Measurements from ENCODE around the gene ZSWIM8.
A peak's percentile ranks its signal among the peaks of the same experiment; 100 is the strongest.

Gene ZSWIM8

DNA sequence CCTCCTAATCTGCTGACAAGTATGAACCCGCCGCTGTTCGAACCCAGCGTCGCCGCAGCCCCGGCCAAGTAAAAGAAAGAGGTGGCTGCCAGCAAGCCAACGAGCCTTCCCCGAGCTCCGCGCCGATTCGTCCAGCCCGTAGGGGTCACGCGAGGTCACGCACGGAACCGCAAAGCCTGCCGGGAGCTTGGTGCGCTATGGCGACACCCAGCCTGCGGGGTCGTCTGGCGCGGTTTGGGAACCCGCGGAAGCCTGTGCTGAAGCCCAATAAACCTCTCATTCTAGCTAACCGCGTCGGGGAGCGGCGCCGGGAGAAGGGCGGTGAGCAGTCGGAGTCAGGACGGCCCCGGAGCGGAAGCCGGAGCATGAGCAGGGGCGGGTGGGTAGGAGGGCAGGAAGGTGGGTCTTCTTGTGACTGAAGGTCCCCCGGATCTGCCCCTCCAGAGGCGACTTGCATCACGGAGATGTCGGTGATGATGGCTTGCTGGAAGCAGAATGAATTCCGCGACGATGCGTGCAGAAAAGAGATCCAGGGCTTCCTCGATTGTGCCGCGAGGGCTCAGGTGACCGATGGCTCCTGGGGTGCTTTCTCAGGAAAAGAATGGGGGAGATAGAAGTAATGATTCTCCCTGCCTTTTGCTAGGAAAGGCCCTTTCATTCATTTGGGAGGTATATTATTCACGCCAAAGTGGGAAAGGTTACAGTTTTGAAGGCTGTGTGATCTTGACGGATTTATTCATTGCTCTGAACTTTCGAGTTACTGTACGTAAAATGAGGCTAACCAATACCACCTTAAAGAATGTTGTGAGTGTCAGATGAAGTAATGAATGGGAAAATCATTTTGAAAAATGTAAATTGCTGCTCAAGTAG lies 3.3 kb upstream of the ZSWIM8 start, which contains the start of gene CHCHD1 (continued):
- no peak for TF ChIP-seq ZNF433 (tag by site-specific recombination; IDR thresholded peaks at IDR 0.05; ENCODE audit: low read depth)
- no peak for TF ChIP-seq ZNF621 (tag by site-specific recombination; IDR thresholded peaks at IDR 0.05)
- TF ChIP-seq BCL11A (tag by site-specific recombination; IDR thresholded peaks at IDR 0.05; ENCODE audit: low read depth) = peak; percentile 50; the same call in 1 of the 2 replicates
- TF ChIP-seq ZNF549 (tag by site-specific recombination; IDR thresholded peaks at IDR 0.05) = no peak
- TF ChIP-seq, protein P1, sequence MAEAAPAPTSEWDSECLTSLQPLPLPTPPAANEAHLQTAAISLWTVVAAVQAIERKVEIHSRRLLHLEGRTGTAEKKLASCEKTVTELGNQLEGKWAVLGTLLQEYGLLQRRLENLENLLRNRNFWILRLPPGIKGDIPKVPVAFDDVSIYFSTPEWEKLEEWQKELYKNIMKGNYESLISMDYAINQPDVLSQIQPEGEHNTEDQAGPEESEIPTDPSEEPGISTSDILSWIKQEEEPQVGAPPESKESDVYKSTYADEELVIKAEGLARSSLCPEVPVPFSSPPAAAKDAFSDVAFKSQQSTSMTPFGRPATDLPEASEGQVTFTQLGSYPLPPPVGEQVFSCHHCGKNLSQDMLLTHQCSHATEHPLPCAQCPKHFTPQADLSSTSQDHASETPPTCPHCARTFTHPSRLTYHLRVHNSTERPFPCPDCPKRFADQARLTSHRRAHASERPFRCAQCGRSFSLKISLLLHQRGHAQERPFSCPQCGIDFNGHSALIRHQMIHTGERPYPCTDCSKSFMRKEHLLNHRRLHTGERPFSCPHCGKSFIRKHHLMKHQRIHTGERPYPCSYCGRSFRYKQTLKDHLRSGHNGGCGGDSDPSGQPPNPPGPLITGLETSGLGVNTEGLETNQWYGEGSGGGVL (tag by site-specific recombination; IDR thresholded peaks at IDR 0.05) = no peak
- no peak for TF ChIP-seq ZNF174 (tag by site-specific recombination; IDR thresholded peaks at IDR 0.05)
- TF ChIP-seq SP3 (tag by site-specific recombination; IDR thresholded peaks at IDR 0.05) = peak; percentile 86
- no peak for TF ChIP-seq ZNF830 (tag by site-specific recombination; IDR thresholded peaks at IDR 0.05; ENCODE audit: low read depth)
- TF ChIP-seq ZNF629 (tag by site-specific recombination; IDR thresholded peaks at IDR 0.05) = peak; percentile 19; the same call in 1 of the 2 replicates
- peak; percentile 96 for TF ChIP-seq SP2 (tag by site-specific recombination; IDR thresholded peaks at IDR 0.05)
- TF ChIP-seq HOXD13 (CRISPR knock-in tag; IDR thresholded peaks at IDR 0.05; ENCODE audit: borderline replicate concordance) = no peak
- TF ChIP-seq, protein P2, sequence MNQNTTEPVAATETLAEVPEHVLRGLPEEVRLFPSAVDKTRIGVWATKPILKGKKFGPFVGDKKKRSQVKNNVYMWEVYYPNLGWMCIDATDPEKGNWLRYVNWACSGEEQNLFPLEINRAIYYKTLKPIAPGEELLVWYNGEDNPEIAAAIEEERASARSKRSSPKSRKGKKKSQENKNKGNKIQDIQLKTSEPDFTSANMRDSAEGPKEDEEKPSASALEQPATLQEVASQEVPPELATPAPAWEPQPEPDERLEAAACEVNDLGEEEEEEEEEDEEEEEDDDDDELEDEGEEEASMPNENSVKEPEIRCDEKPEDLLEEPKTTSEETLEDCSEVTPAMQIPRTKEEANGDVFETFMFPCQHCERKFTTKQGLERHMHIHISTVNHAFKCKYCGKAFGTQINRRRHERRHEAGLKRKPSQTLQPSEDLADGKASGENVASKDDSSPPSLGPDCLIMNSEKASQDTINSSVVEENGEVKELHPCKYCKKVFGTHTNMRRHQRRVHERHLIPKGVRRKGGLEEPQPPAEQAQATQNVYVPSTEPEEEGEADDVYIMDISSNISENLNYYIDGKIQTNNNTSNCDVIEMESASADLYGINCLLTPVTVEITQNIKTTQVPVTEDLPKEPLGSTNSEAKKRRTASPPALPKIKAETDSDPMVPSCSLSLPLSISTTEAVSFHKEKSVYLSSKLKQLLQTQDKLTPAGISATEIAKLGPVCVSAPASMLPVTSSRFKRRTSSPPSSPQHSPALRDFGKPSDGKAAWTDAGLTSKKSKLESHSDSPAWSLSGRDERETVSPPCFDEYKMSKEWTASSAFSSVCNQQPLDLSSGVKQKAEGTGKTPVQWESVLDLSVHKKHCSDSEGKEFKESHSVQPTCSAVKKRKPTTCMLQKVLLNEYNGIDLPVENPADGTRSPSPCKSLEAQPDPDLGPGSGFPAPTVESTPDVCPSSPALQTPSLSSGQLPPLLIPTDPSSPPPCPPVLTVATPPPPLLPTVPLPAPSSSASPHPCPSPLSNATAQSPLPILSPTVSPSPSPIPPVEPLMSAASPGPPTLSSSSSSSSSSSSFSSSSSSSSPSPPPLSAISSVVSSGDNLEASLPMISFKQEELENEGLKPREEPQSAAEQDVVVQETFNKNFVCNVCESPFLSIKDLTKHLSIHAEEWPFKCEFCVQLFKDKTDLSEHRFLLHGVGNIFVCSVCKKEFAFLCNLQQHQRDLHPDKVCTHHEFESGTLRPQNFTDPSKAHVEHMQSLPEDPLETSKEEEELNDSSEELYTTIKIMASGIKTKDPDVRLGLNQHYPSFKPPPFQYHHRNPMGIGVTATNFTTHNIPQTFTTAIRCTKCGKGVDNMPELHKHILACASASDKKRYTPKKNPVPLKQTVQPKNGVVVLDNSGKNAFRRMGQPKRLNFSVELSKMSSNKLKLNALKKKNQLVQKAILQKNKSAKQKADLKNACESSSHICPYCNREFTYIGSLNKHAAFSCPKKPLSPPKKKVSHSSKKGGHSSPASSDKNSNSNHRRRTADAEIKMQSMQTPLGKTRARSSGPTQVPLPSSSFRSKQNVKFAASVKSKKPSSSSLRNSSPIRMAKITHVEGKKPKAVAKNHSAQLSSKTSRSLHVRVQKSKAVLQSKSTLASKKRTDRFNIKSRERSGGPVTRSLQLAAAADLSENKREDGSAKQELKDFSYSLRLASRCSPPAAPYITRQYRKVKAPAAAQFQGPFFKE (tag by site-specific recombination; IDR thresholded peaks at IDR 0.05; ENCODE audit: borderline replicate concordance) = no peak
- TF ChIP-seq ZBTB7A (tag by site-specific recombination; IDR thresholded peaks at IDR 0.05; ENCODE audit: low read depth) = 0 out of 2 replicates have a peak, but pooled peaks have one; percentile 43
- TF ChIP-seq, protein P3, sequence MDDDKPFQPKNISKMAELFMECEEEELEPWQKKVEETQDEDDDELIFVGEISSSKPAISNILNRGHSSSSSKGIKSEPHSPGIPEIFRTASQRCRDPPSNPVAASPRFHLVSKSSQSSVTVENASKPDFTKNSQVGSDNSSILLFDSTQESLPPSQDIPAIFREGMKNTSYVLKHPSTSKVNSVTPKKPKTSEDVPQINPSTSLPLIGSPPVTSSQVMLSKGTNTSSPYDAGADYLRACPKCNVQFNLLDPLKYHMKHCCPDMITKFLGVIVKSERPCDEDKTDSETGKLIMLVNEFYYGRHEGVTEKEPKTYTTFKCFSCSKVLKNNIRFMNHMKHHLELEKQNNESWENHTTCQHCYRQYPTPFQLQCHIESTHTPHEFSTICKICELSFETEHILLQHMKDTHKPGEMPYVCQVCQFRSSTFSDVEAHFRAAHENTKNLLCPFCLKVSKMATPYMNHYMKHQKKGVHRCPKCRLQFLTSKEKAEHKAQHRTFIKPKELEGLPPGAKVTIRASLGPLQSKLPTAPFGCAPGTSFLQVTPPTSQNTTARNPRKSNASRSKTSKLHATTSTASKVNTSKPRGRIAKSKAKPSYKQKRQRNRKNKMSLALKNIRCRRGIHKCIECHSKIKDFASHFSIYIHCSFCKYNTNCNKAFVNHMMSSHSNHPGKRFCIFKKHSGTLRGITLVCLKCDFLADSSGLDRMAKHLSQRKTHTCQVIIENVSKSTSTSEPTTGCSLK (tag by site-specific recombination; IDR thresholded peaks at IDR 0.05) = no peak
- TF ChIP-seq ZBTB8A (tag by site-specific recombination; IDR thresholded peaks at IDR 0.05) = no peak
- TF ChIP-seq, protein P4, sequence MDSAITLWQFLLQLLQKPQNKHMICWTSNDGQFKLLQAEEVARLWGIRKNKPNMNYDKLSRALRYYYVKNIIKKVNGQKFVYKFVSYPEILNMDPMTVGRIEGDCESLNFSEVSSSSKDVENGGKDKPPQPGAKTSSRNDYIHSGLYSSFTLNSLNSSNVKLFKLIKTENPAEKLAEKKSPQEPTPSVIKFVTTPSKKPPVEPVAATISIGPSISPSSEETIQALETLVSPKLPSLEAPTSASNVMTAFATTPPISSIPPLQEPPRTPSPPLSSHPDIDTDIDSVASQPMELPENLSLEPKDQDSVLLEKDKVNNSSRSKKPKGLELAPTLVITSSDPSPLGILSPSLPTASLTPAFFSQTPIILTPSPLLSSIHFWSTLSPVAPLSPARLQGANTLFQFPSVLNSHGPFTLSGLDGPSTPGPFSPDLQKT (IDR thresholded peaks at IDR 0.05; ENCODE audit: borderline replicate concordance, low read depth, low read length) = no peak
- no peak for TF ChIP-seq TCF7L2 (IDR thresholded peaks at IDR 0.05; ENCODE audit: borderline replicate concordance, low read depth, low read length)
- no peak; the same call in 1 of the 2 replicates for TF ChIP-seq ZNF394 (tag by site-specific recombination; IDR thresholded peaks at IDR 0.05; ENCODE audit: borderline replicate concordance)
- TF ChIP-seq ZNF10 (tag by site-specific recombination; IDR thresholded peaks at IDR 0.05) = no peak
- TF ChIP-seq ZNF585B (tag by site-specific recombination; IDR thresholded peaks at IDR 0.05) = no peak
- TF ChIP-seq, protein P5, sequence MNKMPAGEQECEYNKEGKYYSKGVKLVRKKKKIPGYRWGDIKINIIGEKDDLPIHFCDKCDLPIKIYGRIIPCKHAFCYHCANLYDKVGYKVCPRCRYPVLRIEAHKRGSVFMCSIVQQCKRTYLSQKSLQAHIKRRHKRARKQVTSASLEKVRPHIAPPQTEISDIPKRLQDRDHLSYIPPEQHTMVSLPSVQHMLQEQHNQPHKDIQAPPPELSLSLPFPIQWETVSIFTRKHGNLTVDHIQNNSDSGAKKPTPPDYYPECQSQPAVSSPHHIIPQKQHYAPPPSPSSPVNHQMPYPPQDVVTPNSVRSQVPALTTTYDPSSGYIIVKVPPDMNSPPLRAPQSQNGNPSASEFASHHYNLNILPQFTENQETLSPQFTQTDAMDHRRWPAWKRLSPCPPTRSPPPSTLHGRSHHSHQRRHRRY (tag by site-specific recombination; IDR thresholded peaks at IDR 0.05) = no peak
- TF ChIP-seq, protein P6, sequence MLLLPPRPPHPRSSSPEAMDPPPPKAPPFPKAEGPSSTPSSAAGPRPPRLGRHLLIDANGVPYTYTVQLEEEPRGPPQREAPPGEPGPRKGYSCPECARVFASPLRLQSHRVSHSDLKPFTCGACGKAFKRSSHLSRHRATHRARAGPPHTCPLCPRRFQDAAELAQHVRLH (tag by site-specific recombination; IDR thresholded peaks at IDR 0.05) = peak; percentile 62; the same call in 1 of the 2 replicates
- TF ChIP-seq ZNF626 (tag by site-specific recombination; IDR thresholded peaks at IDR 0.05) = no peak
- no peak for TF ChIP-seq ZNF37A (tag by site-specific recombination; IDR thresholded peaks at IDR 0.05)

Measured in HEK293 (cell line).